CD4-positive, alpha-beta T cell treated with Interleukin-6 for 4 hours (primary cell): ENCODE results near the gene ARHGAP18.
A peak's percentile ranks its signal among the peaks of the same experiment; 100 is the strongest.

Experiments
- DNase-seq: peaks from one replicate; pipeline ENCODE4 v3.0.0-alpha.2; 2020; ENCODE audit warnings: mixed read lengths

ARHGAP18 gene

GRCh38 chr6:129638686-129639085 is 71.3 kb downstream of the ARHGAP18 start:
- no peak for DNase-seq

- no peak for DNase-seq
Observed at GRCh38 chr6:129638055-129638684, 71.8 kb downstream of the ARHGAP18 start.

- DNase-seq = no peak
Observed at GRCh38 chr6:129637340-129638054, 72.5 kb downstream of the ARHGAP18 start.

GRCh38 chr6:129635396-129636130 is 74.4 kb downstream of the ARHGAP18 start:
- DNase-seq = no peak

GRCh38 chr6:129634411-129635230 is 75.4 kb downstream of the ARHGAP18 start:
- no peak for DNase-seq

- no peak for DNase-seq
Observed at GRCh38 chr6:129633529-129633928, 76.4 kb downstream of the ARHGAP18 start.

GRCh38 chr6:129632172-129632613 is 77.8 kb downstream of the ARHGAP18 start:
- no peak for DNase-seq

- no peak for DNase-seq
Observed at GRCh38 chr6:129631070-129631469, 78.9 kb downstream of the ARHGAP18 start.

GRCh38 chr6:129630596-129630995 is 79.4 kb downstream of the ARHGAP18 start:
- no peak for DNase-seq

GRCh38 chr6:129628101-129628815 is 81.7 kb downstream of the ARHGAP18 start:
- no peak for DNase-seq

- no peak for DNase-seq
Observed at GRCh38 chr6:129624488-129624887, 85.5 kb downstream of the ARHGAP18 start.

GRCh38 chr6:129623008-129623732 is 86.8 kb downstream of the ARHGAP18 start:
- DNase-seq = no peak

GRCh38 chr6:129621252-129621651 is 88.7 kb downstream of the ARHGAP18 start:
- peak; percentile 54 for DNase-seq

GRCh38 chr6:129620234-129620610 is 89.8 kb downstream of the ARHGAP18 start:
- DNase-seq = no peak

- DNase-seq = no peak
Observed at GRCh38 chr6:129619579-129620233, 90.3 kb downstream of the ARHGAP18 start.

GRCh38 chr6:129617986-129618385 is 92.0 kb downstream of the ARHGAP18 start:
- DNase-seq = no peak

- no peak for DNase-seq
Observed at GRCh38 chr6:129615496-129615895, 94.5 kb downstream of the ARHGAP18 start.

- no peak for DNase-seq
Observed at GRCh38 chr6:129615020-129615419, 95.0 kb downstream of the ARHGAP18 start.

GRCh38 chr6:129614464-129614863 is 95.5 kb downstream of the ARHGAP18 start:
- DNase-seq = no peak

- no peak for DNase-seq
Observed at GRCh38 chr6:129612440-129612839, 97.5 kb downstream of the ARHGAP18 start.

- no peak for DNase-seq
Observed at GRCh38 chr6:129609635-129610034, 100.3 kb downstream of the ARHGAP18 start.
